ENCODE results near the gene CFAP46.
"Not testable (repeated sequence)": the region's sequence is repeated elsewhere in the genome, so short reads cannot be mapped to it uniquely, and the experiment has no call there.

CFAP46 gene

GRCh38 chr10:132888898-132889490, 53.4 kb downstream of the CFAP46 start:
- Histone ChIP-seq H3K9me3 (ENCODE audit: control insufficient read depth, low read length) (no peaks in the 10 kb centered on the region), H3K9ac (ENCODE audit: low read length) (no peak overlapping the region), H3K27me3 (ENCODE audit: control insufficient read depth, insufficient read depth, low read length) (peaks cover 28% of the 10 kb centered on the region), H3K36me3 (ENCODE audit: control insufficient read depth, insufficient read depth, low read length) (no peaks in the 10 kb centered on the region), H3K4me1 (ENCODE audit: control insufficient read depth, insufficient read depth, low read length) (peaks cover 10% of the 10 kb centered on the region), H3K4me3 (ENCODE audit: low read length) (no peak overlapping the region)

GRCh38 chr10:132888446-132888845, 53.9 kb downstream of the CFAP46 start:
- H3K4me3 ChIP-seq (ENCODE audit: low read length); H3K9ac ChIP-seq (ENCODE audit: low read length); H3K36me3 ChIP-seq (ENCODE audit: control insufficient read depth, insufficient read depth, low read length); H3K4me1 ChIP-seq (ENCODE audit: control insufficient read depth, insufficient read depth, low read length); H3K9me3 ChIP-seq (ENCODE audit: control insufficient read depth, low read length): not testable (repeated sequence)
- peaks cover 28% of the 10 kb centered on the region for H3K27me3 ChIP-seq (ENCODE audit: control insufficient read depth, insufficient read depth, low read length)

- Histone ChIP-seq H3K4me1 (ENCODE audit: control insufficient read depth, insufficient read depth, low read length) (no peaks in the 10 kb centered on the region), H3K9ac (ENCODE audit: low read length) (no peak overlapping the region), H3K27me3 (ENCODE audit: control insufficient read depth, insufficient read depth, low read length) (peaks cover 29% of the 10 kb centered on the region), H3K4me3 (ENCODE audit: low read length) (no peak overlapping the region), H3K36me3 (ENCODE audit: control insufficient read depth, insufficient read depth, low read length) (no peaks in the 10 kb centered on the region), H3K9me3 (ENCODE audit: control insufficient read depth, low read length) (no peaks in the 10 kb centered on the region)
Measured at GRCh38 chr10:132886211-132887099, 55.9 kb downstream of the CFAP46 start.

- no peak overlapping the region for H3K9ac ChIP-seq (ENCODE audit: low read length)
- no peak overlapping the region for H3K4me3 ChIP-seq (ENCODE audit: low read length)
- no peaks in the 10 kb centered on the region for H3K36me3 ChIP-seq (ENCODE audit: control insufficient read depth, insufficient read depth, low read length)
- H3K9me3 ChIP-seq (ENCODE audit: control insufficient read depth, low read length) = no peaks in the 10 kb centered on the region
- H3K27me3 ChIP-seq (ENCODE audit: control insufficient read depth, insufficient read depth, low read length) = peaks cover 27% of the 10 kb centered on the region
- no peaks in the 10 kb centered on the region for H3K4me1 ChIP-seq (ENCODE audit: control insufficient read depth, insufficient read depth, low read length)
Measured at GRCh38 chr10:132885451-132886210, 56.7 kb downstream of the CFAP46 start.

GRCh38 chr10:132884691-132885271, 57.6 kb downstream of the CFAP46 start:
- Histone ChIP-seq H3K4me1 (ENCODE audit: control insufficient read depth, insufficient read depth, low read length) (no peaks in the 10 kb centered on the region), H3K4me3 (ENCODE audit: low read length) (no peak overlapping the region), H3K27me3 (ENCODE audit: control insufficient read depth, insufficient read depth, low read length) (peaks cover 35% of the 10 kb centered on the region), H3K9ac (ENCODE audit: low read length) (no peak overlapping the region), H3K9me3 (ENCODE audit: control insufficient read depth, low read length) (no peaks in the 10 kb centered on the region), H3K36me3 (ENCODE audit: control insufficient read depth, insufficient read depth, low read length) (no peaks in the 10 kb centered on the region)

GRCh38 chr10:132884041-132884440, 58.3 kb downstream of the CFAP46 start:
- H3K36me3 ChIP-seq (ENCODE audit: control insufficient read depth, insufficient read depth, low read length) = no peaks in the 10 kb centered on the region
- no peaks in the 10 kb centered on the region for H3K9me3 ChIP-seq (ENCODE audit: control insufficient read depth, low read length)
- no peak overlapping the region for H3K9ac ChIP-seq (ENCODE audit: low read length)
- no peak overlapping the region for H3K4me3 ChIP-seq (ENCODE audit: low read length)
- H3K4me1 ChIP-seq (ENCODE audit: control insufficient read depth, insufficient read depth, low read length) = no peaks in the 10 kb centered on the region
- peaks cover 35% of the 10 kb centered on the region for H3K27me3 ChIP-seq (ENCODE audit: control insufficient read depth, insufficient read depth, low read length)

GRCh38 chr10:132883391-132883881, 58.9 kb downstream of the CFAP46 start:
- H3K36me3 ChIP-seq (ENCODE audit: control insufficient read depth, insufficient read depth, low read length) = no peaks in the 10 kb centered on the region
- H3K9me3 ChIP-seq (ENCODE audit: control insufficient read depth, low read length) = no peaks in the 10 kb centered on the region
- no peak overlapping the region for H3K9ac ChIP-seq (ENCODE audit: low read length)
- H3K27me3 ChIP-seq (ENCODE audit: control insufficient read depth, insufficient read depth, low read length) = peaks cover 39% of the 10 kb centered on the region
- H3K4me1 ChIP-seq (ENCODE audit: control insufficient read depth, insufficient read depth, low read length) = no peaks in the 10 kb centered on the region
- H3K4me3 ChIP-seq (ENCODE audit: low read length) = no peak overlapping the region

GRCh38 chr10:132882069-132882951, 60.1 kb downstream of the CFAP46 start:
- Histone ChIP-seq H3K9ac (ENCODE audit: low read length) (no peak overlapping the region), H3K27me3 (ENCODE audit: control insufficient read depth, insufficient read depth, low read length) (peaks cover 42% of the 10 kb centered on the region), H3K36me3 (ENCODE audit: control insufficient read depth, insufficient read depth, low read length) (no peaks in the 10 kb centered on the region), H3K9me3 (ENCODE audit: control insufficient read depth, low read length) (no peaks in the 10 kb centered on the region), H3K4me1 (ENCODE audit: control insufficient read depth, insufficient read depth, low read length) (no peaks in the 10 kb centered on the region), H3K4me3 (ENCODE audit: low read length) (no peak overlapping the region)

- no peaks in the 10 kb centered on the region for H3K9me3 ChIP-seq (ENCODE audit: control insufficient read depth, low read length)
- H3K9ac ChIP-seq (ENCODE audit: low read length) = no peak overlapping the region
- no peak overlapping the region for H3K4me3 ChIP-seq (ENCODE audit: low read length)
- H3K27me3 ChIP-seq (ENCODE audit: control insufficient read depth, insufficient read depth, low read length) = peaks cover 35% of the 10 kb centered on the region
- no peaks in the 10 kb centered on the region for H3K4me1 ChIP-seq (ENCODE audit: control insufficient read depth, insufficient read depth, low read length)
- H3K36me3 ChIP-seq (ENCODE audit: control insufficient read depth, insufficient read depth, low read length) = no peaks in the 10 kb centered on the region
Measured at GRCh38 chr10:132881186-132881920, 61.0 kb downstream of the CFAP46 start.

GRCh38 chr10:132880128-132880981, 62.0 kb downstream of the CFAP46 start:
- H3K27me3 ChIP-seq (ENCODE audit: control insufficient read depth, insufficient read depth, low read length) = peaks cover 35% of the 10 kb centered on the region
- no peak overlapping the region for H3K4me3 ChIP-seq (ENCODE audit: low read length)
- H3K9ac ChIP-seq (ENCODE audit: low read length) = no peak overlapping the region
- H3K4me1 ChIP-seq (ENCODE audit: control insufficient read depth, insufficient read depth, low read length) = no peaks in the 10 kb centered on the region
- no peaks in the 10 kb centered on the region for H3K9me3 ChIP-seq (ENCODE audit: control insufficient read depth, low read length)
- no peaks in the 10 kb centered on the region for H3K36me3 ChIP-seq (ENCODE audit: control insufficient read depth, insufficient read depth, low read length)
